BJ (cell line): ENCODE data around the gene SARDH. TPM values are rescaled to one million over a fixed set of nuclear protein-coding genes. Genes with fewer than 3 reads are reported as not detected.

ENCODE experiments used
- CTCF ChIA-PET: fragments of 350-600 bp; formaldehyde crosslinking; extraction: SDS; loops from one replicate; lab custom pipeline; 2021; ENCODE audit warnings: antibody characterized with exemption, inconsistent platforms; lab: Yijun Ruan, JAX
- POLR2A ChIA-PET: fragments of 300-600 bp; sonication (Branson Sonifier 250); formaldehyde crosslinking; extraction: SDS; loops from one replicate; lab custom pipeline; 2021; ENCODE audit warnings: antibody characterized with exemption; lab: Charles Lee
- DNase-seq: peaks from one replicate; pipeline ENCODE4 v3.0.0-alpha.2; 2011; ENCODE audit warnings: low read depth
- H3K27me3 ChIP-seq: 2 replicates; pipeline ENCODE4 v1.6.0; 2011; ENCODE audit warnings: low read length; ENCODE audit not compliant: control insufficient read depth, insufficient read depth
- H3K36me3 ChIP-seq: 2 replicates; pipeline ENCODE4 v1.5.1; 2011; ENCODE audit warnings: low read length; ENCODE audit not compliant: control insufficient read depth, insufficient read depth
- H3K4me3 ChIP-seq: 2 replicates; pipeline ENCODE4 v1.5.1; 2011; ENCODE audit warnings: low read depth, mild to moderate bottlenecking, control low read depth, low read length
- CTCF ChIP-seq: IDR thresholded peaks from 2 replicates; pipeline ENCODE4 v1.5.1; 2011; ENCODE audit warnings: low read depth, mild to moderate bottlenecking, control low read depth, inconsistent platforms, low read length, moderate library complexity; ENCODE audit not compliant: insufficient read depth
- polyA plus RNA-seq: library from polyadenylated mRNA; depleted of rRNA; stranded (reverse); fragments of >200 nt; gene quantifications from 2 replicates; pipeline ENCODE4 v1.2.3, GENCODE V29; 2011

The SARDH gene
- polyA plus RNA-seq, 1 experiment = 0.53 TPM

- no peak for TF ChIP-seq CTCF
- CTCF ChIA-PET = interaction anchor here (1.0 to 1.5 kb wide), 2 partner anchors 12 to 47 kb away, joined by 3 read pairs; no protein-coding TSS in a partner anchor
- Histone ChIP-seq H3K27me3 (no peaks in the 10 kb centered on the region; the same call in 1 of the 2 replicates), H3K36me3 (no peaks in the 10 kb centered on the region), H3K4me3 (no peak overlapping the region)
- no peak for DNase-seq
- POLR2A ChIA-PET = no interaction called here
Measured at GRCh38 chr9:133684936-133685361, 53.2 kb downstream of the SARDH start.

- no peak for TF ChIP-seq CTCF
- DNase-seq = no peak
- H3K4me3 ChIP-seq = no peak overlapping the region
- CTCF ChIA-PET = interaction anchor here (0.6 to 1.8 kb wide), 4 partner anchors 11 to 390 kb away, joined by 3 to 6 read pairs (median 4); no protein-coding TSS in a partner anchor
- H3K36me3 ChIP-seq = no peaks in the 10 kb centered on the region
- no peaks in the 10 kb centered on the region; the same call in 1 of the 2 replicates for H3K27me3 ChIP-seq
- POLR2A ChIA-PET = no interaction called here
Measured at GRCh38 chr9:133684121-133684935, 53.8 kb downstream of the SARDH start.

GRCh38 chr9:133683586-133684120 lies 54.5 kb downstream of the SARDH start:
- POLR2A ChIA-PET = no interaction called here
- no peaks in the 10 kb centered on the region; the same call in 1 of the 2 replicates for H3K27me3 ChIP-seq
- no peaks in the 10 kb centered on the region for H3K36me3 ChIP-seq
- TF ChIP-seq CTCF = 0 out of 2 replicates have a peak, but pooled peaks have one; percentile 11
- no peak for DNase-seq
- CTCF ChIA-PET = interaction anchor here (1.0 to 1.8 kb wide), 2 partner anchors 11 to 33 kb away, joined by 4 to 6 read pairs; no protein-coding TSS in a partner anchor
- no peak overlapping the region for H3K4me3 ChIP-seq

GRCh38 chr9:133682818-133683585 lies 55.1 kb downstream of the SARDH start:
- Histone ChIP-seq H3K4me3 (no peak overlapping the region), H3K27me3 (no peaks in the 10 kb centered on the region; the same call in 1 of the 2 replicates), H3K36me3 (no peaks in the 10 kb centered on the region)
- no peak for DNase-seq
- CTCF ChIA-PET = interaction anchor here (1.0 to 1.8 kb wide), 2 partner anchors 10 to 33 kb away, joined by 4 to 6 read pairs; no protein-coding TSS in a partner anchor
- TF ChIP-seq CTCF = no peak
- POLR2A ChIA-PET = no interaction called here
